ENCODE results near the gene STK10. TPM values are rescaled to one million over a fixed set of nuclear protein-coding genes. Genes with fewer than 3 reads are reported as not detected.

STK10 gene
- total and polyA plus RNA-seq, 9 of the 15 experiments (the other 6 are each of a cell fraction or from before 2014, with no cell fraction given): 0.30 to 6.7 (median 2.4) TPM

DNA sequence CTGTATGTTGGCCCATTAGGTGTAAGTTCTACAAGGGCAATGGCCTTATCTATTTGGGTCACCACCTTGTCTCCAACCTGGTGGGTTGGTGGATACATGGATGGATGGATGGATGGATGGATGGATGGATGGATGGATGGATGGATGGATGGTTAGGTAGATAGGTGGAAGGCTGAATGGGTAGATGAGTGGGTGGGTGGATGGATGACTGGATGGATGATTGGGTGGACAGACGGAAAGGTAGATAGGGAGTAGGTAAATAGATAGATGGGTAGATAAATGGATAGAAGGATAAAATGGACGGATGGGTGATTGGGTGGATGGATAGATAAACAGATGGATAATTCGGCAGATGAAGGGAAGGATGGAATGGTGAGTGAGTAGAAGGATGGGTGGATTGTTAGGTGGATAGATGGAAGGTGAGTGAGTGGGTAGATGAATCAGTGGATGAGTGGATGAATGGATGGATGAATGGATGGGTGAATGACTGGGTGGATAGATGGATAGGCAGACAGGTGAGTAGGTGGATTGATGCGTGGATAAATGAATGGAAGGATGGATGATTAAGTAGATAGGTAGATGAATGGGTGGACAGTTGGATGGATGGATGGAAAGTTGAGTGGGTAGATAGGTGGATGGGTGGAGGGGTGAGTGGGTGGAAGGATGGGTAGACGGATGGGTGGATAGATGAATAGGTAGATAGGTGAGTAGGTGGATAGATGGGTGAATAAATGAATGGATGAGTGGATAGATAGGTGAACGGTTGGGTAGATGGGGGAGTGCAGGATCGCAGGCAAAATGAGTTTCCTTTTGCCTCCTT lies 98.5 kb downstream of the STK10 start:
- Histone ChIP-seq H2AFZ (ENCODE audit: low read depth, low read length) (no peak overlapping the region), H3K9ac (ENCODE audit: insufficient read depth in 1 of 2, low read depth in 2 of 2, low read length in 2 of 2) (no peak overlapping the region), H3K27ac (ENCODE audit: extremely low read depth, low read depth, low read length) (no peak overlapping the region), H3K4me3 (no peak overlapping the region), H3K4me2 (ENCODE audit: insufficient read depth, low read length) (no peak overlapping the region), H3K4me1 (replicated peaks in 1 of 2; ENCODE audit: control insufficient read depth in 2 of 2, insufficient read depth in 2 of 2, low read length in 2 of 2) (peaks cover 0 to 5% of the 10 kb centered on the region in 2 experiments; a peak in 2 of 5 replicates), H3K9me1 (ENCODE audit: control insufficient read depth, insufficient read depth, low read length) (no peaks in the 10 kb centered on the region), H3K79me2 (ENCODE audit: control insufficient read depth, insufficient read depth, low read length) (no peaks in the 10 kb centered on the region), H3K9me3 (replicated peaks; ENCODE audit: control insufficient read depth, insufficient read depth, low read depth, low read length) (no peaks in the 10 kb centered on the region), H3K36me3 (ENCODE audit: control insufficient read depth, insufficient read depth, low read length) (no peaks in the 10 kb centered on the region), H4K20me1 (replicated peaks; ENCODE audit: control insufficient read depth, insufficient read depth, low read length) (no peaks in the 10 kb centered on the region; the same call in 1 of the 2 replicates), H3K27me3 (ENCODE audit: control insufficient read depth in 2 of 2, insufficient read depth in 2 of 2, low read length in 2 of 2) (no peaks in the 10 kb centered on the region; a peak in 1 of 5 replicates)
- ChIA-PET POLR2A (no interaction called here), CTCF (ENCODE audit: low intra/inter-chr PET ratio) (no interaction called here)
- BruUV-seq (replicated peaks): no TSS peak
- intact Hi-C loops (cut with micrococcal nuclease): no loop called here
- TF ChIP-seq, protein P1, sequence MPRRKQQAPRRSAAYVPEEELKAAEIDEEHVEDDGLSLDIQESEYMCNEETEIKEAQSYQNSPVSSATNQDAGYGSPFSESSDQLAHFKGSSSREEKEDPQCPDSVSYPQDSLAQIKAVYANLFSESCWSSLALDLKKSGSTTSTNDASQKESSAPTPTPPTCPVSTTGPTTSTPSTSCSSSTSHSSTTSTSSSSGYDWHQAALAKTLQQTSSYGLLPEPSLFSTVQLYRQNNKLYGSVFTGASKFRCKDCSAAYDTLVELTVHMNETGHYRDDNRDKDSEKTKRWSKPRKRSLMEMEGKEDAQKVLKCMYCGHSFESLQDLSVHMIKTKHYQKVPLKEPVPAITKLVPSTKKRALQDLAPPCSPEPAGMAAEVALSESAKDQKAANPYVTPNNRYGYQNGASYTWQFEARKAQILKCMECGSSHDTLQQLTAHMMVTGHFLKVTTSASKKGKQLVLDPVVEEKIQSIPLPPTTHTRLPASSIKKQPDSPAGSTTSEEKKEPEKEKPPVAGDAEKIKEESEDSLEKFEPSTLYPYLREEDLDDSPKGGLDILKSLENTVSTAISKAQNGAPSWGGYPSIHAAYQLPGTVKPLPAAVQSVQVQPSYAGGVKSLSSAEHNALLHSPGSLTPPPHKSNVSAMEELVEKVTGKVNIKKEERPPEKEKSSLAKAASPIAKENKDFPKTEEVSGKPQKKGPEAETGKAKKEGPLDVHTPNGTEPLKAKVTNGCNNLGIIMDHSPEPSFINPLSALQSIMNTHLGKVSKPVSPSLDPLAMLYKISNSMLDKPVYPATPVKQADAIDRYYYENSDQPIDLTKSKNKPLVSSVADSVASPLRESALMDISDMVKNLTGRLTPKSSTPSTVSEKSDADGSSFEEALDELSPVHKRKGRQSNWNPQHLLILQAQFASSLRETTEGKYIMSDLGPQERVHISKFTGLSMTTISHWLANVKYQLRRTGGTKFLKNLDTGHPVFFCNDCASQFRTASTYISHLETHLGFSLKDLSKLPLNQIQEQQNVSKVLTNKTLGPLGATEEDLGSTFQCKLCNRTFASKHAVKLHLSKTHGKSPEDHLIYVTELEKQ (CRISPR knock-in tag; IDR thresholded peaks at IDR 0.05): no peak
- TF ChIP-seq SNRNP70 (optimal IDR thresholded peaks at IDR 0.05; ENCODE audit: low read depth, low read length) (no peak), EGR1 (conservative IDR thresholded peaks at IDR 0.05) (0 out of 2 replicates have a peak, but pooled peaks have one; percentile 12), KDM1A (IDR thresholded peaks at IDR 0.05) (no peak)
- WGBS (ENCODE audit: insufficient coverage, low coverage, missing lambda C conversion rate): 10% methylated on average over 7 of the region's 7 CpGs
- DNase-seq (ENCODE audit: extremely low read depth in 1 of 4, low spot score in 3 of 4): no peak
- in situ Hi-C loops (cut with MboI): no loop called here
- no peak for FAIRE-seq
- ATAC-seq: no peak
